ENCODE data around the gene ERC2. TPM values are rescaled to one million over a fixed set of nuclear protein-coding genes. Genes with fewer than 3 reads are reported as not detected.

The ERC2 gene
- total and polyA plus RNA-seq, 9 donors = 1.2 to 9.4 (median 5.4) TPM

DNA sequence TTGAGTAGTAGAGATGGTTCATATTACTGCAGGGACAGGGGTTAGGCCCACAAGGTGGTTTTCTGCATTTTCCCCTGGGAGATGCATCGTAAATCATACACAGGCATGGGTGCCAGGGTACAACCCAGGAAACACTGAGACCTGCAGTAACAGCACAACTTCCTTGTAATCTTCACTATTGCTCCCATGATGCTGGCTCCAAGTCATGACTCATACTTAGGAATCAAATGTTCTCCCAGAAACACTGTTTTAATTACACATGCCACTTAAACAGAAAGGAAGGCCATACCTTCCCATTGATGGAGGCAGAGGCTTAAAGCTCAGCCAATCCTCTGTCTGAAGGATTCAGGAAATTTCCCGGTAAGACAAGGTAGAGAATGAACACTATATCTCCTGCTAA, 106.5 kb downstream of the ERC2 start:
- H3K4me1 ChIP-seq (ENCODE audit: insufficient read depth) = peaks cover 3% of the 10 kb centered on the region
- DNase-seq = no peak
- intact Hi-C loops (cut with DNase I) = loop anchor here in 1 of 4 donors (1.0 kb wide), 1 partner anchor 13 kb away; no protein-coding TSS in a partner anchor
- H3K9me3 ChIP-seq = no peaks in the 10 kb centered on the region
- H3K36me3 ChIP-seq = no peaks in the 10 kb centered on the region
- H3K27ac ChIP-seq = no peak overlapping the region
- no peaks in the 10 kb centered on the region for H3K27me3 ChIP-seq
- 95 to 98% (median 96%) methylated on average over 2 of the region's 2 CpGs for WGBS, 3 donors
- TF ChIP-seq POLR2A (IDR thresholded peaks at IDR 0.05) (no peak), EP300 (IDR thresholded peaks at IDR 0.05) (no peak)
- TF ChIP-seq, protein P1, sequence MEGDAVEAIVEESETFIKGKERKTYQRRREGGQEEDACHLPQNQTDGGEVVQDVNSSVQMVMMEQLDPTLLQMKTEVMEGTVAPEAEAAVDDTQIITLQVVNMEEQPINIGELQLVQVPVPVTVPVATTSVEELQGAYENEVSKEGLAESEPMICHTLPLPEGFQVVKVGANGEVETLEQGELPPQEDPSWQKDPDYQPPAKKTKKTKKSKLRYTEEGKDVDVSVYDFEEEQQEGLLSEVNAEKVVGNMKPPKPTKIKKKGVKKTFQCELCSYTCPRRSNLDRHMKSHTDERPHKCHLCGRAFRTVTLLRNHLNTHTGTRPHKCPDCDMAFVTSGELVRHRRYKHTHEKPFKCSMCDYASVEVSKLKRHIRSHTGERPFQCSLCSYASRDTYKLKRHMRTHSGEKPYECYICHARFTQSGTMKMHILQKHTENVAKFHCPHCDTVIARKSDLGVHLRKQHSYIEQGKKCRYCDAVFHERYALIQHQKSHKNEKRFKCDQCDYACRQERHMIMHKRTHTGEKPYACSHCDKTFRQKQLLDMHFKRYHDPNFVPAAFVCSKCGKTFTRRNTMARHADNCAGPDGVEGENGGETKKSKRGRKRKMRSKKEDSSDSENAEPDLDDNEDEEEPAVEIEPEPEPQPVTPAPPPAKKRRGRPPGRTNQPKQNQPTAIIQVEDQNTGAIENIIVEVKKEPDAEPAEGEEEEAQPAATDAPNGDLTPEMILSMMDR (IDR thresholded peaks at IDR 0.05) = no peak
- H3K4me3 ChIP-seq = no peak overlapping the region

DNA sequence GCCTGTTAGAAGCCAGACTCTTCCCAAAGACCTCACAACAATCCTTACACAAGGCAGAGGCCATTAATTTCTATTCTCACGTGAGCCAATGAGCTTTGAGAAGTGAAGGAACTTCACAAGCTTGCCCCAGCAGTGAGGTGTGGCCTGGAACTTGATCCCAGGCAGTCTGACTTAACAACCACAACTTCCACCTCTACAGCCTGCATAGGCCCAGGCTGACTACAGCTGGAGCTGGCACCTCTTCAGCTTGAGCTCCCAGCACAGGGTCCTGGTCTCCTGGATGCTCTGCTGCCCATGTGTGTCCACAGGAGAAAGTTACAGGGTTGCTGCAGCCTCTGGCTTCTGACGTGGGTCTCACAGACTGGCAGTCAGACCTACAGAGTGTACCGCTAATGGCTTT, 111.0 kb downstream of the ERC2 start:
- Histone ChIP-seq H3K4me1 (ENCODE audit: insufficient read depth) (peaks cover 3% of the 10 kb centered on the region), H3K27ac (no peak overlapping the region)
- WGBS, 3 donors = 52 to 73% (median 70%) methylated on average over 3 of the region's 3 CpGs

DNA sequence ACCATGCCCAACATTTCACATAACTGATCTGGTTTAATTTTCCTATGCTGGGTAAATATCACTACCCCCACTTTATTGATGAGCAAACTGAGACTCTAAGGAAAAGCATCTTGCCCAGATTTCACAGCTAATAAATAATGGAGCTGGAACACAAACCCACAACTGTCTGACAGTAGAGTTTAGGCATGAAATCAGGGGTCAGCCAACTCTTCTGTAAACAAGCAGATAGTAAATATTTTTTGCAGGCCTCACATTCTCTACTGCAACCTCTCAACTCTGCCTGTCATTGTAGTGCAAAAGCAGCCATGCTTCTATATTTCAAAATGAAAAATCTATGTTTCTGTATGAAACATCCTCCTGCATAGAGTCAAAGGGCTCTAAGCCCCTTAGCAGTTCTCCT, 111.5 kb downstream of the ERC2 start:
- no peak overlapping the region for H3K4me3 ChIP-seq
- no peak for DNase-seq
- H3K4me1 ChIP-seq (ENCODE audit: insufficient read depth) = peaks cover 3% of the 10 kb centered on the region
- no peaks in the 10 kb centered on the region for H3K36me3 ChIP-seq
- H3K9me3 ChIP-seq = no peaks in the 10 kb centered on the region
- no peaks in the 10 kb centered on the region for H3K27me3 ChIP-seq
- TF ChIP-seq EP300 (IDR thresholded peaks at IDR 0.05) = no peak
- no peak for TF ChIP-seq POLR2A (IDR thresholded peaks at IDR 0.05)
- TF ChIP-seq, protein P1 (IDR thresholded peaks at IDR 0.05) = no peak
- H3K27ac ChIP-seq = no peak overlapping the region
- intact Hi-C loops (cut with DNase I) = no loop called here

More for the DNA sequence above, 111.0 kb downstream of the ERC2 start:
- Histone ChIP-seq H3K9me3 (no peaks in the 10 kb centered on the region), H3K4me3 (no peak overlapping the region), H3K27me3 (no peaks in the 10 kb centered on the region), H3K36me3 (no peaks in the 10 kb centered on the region)
- DNase-seq = no peak
- TF ChIP-seq, protein P1 (IDR thresholded peaks at IDR 0.05) = no peak
- TF ChIP-seq POLR2A (IDR thresholded peaks at IDR 0.05) (no peak), EP300 (IDR thresholded peaks at IDR 0.05) (no peak)
- intact Hi-C loops (cut with DNase I) = no loop called here

DNA sequence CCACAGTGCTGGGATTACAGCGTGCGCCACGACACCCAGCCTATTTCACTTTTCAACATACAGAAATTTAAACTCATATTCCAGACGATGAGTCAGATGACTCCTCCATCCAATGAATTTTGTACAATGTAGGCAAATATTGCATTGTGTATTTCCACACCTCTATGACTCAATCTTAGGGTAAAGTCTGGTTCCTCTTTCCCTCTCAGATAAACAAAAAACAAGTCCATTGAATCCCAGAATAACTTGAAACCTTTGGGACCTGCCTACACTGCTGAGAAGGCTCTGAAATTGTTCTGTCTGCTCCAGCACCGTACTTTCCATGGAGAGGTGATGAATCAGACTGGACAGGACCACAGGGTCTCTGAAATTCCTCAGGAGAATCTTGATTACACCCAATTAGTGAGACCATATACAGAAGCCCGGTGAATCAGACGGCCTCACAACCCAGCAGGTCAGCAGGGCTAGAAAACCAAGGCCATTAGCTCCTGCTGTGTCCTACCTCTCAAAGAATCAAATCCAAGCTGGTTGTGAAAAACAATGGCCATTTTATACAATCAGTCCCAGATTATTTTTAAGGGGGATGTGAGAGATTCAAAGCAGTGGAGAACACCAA, 112.6 kb downstream of the ERC2 start:
- Histone ChIP-seq H3K9me3 (no peaks in the 10 kb centered on the region), H3K27ac (no peak overlapping the region), H3K36me3 (no peaks in the 10 kb centered on the region), H3K4me1 (ENCODE audit: insufficient read depth) (peaks cover 3% of the 10 kb centered on the region), H3K27me3 (no peaks in the 10 kb centered on the region), H3K4me3 (no peak overlapping the region)
- intact Hi-C loops (cut with DNase I) = no loop called here
- TF ChIP-seq, protein P1 (IDR thresholded peaks at IDR 0.05) = no peak
- TF ChIP-seq POLR2A (IDR thresholded peaks at IDR 0.05) (no peak), EP300 (IDR thresholded peaks at IDR 0.05) (no peak)
- 79 to 83% (median 80%) methylated on average over 7 of the region's 7 CpGs for WGBS, 3 donors
- DNase-seq = no peak

Measured in ovary (tissue), 9 donors.